ENCODE data around the gene DAAM1.

- TF ChIP-seq, protein P1, sequence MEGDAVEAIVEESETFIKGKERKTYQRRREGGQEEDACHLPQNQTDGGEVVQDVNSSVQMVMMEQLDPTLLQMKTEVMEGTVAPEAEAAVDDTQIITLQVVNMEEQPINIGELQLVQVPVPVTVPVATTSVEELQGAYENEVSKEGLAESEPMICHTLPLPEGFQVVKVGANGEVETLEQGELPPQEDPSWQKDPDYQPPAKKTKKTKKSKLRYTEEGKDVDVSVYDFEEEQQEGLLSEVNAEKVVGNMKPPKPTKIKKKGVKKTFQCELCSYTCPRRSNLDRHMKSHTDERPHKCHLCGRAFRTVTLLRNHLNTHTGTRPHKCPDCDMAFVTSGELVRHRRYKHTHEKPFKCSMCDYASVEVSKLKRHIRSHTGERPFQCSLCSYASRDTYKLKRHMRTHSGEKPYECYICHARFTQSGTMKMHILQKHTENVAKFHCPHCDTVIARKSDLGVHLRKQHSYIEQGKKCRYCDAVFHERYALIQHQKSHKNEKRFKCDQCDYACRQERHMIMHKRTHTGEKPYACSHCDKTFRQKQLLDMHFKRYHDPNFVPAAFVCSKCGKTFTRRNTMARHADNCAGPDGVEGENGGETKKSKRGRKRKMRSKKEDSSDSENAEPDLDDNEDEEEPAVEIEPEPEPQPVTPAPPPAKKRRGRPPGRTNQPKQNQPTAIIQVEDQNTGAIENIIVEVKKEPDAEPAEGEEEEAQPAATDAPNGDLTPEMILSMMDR (IDR thresholded peaks at IDR 0.05): no peak
- TF ChIP-seq EP300 (IDR thresholded peaks at IDR 0.05) (no peak), POLR2AphosphoS5 (IDR thresholded peaks at IDR 0.05) (no peak)
Measured at GRCh38 chr14:59207506-59207933, 19.1 kb downstream of the DAAM1 start.
